ENCODE measurements around the gene PRODH2. TPM values are rescaled to one million over a fixed set of nuclear protein-coding genes. Genes with fewer than 3 reads are reported as not detected.
A peak's percentile ranks its signal among the peaks of the same experiment; 100 is the strongest.

Gene PRODH2
- total RNA-seq, 1 donor from 2014 or later: not detected

- Mint-ChIP-seq H3K27me3 (ENCODE audit: low read depth) (peaks cover 58% of the 10 kb centered on the region), H3K4me1 (peaks cover 51% of the 10 kb centered on the region), H3K27ac (ENCODE audit: unreplicated experiment) (no peak overlapping the region), H3K9me3 (no peaks in the 10 kb centered on the region), H3K36me3 (ENCODE audit: low read depth) (no peaks in the 10 kb centered on the region), H3K4me3 (peak overlapping the region; percentile 85)
- DNase-seq (ENCODE audit: low read depth, low spot score): no peak
- no peak for TF ChIP-seq CTCF (conservative IDR thresholded peaks at IDR 0.05)
These were observed 45.7 kb upstream of the PRODH2 start for GRCh38 chr19:35858311-35858710.

GRCh38 chr19:35856546-35857149, 44.0 kb upstream of the PRODH2 start, which contains the start of gene KIRREL2:
Gene KIRREL2, plus strand, starts transcription at chr19:35856911. Its CDS starts 209 bp downstream, at chr19:35857120.
- peak; percentile 60 for DNase-seq (ENCODE audit: low read depth, low spot score)
- Mint-ChIP-seq H3K4me1 (peaks cover 38% of the 10 kb centered on the region), H3K27me3 (ENCODE audit: low read depth) (peaks cover 73% of the 10 kb centered on the region), H3K4me3 (peak within 1 kb of the TSS; percentile 85), H3K36me3 (ENCODE audit: low read depth) (no peaks in the 10 kb centered on the region), H3K9me3 (no peaks in the 10 kb centered on the region), H3K27ac (ENCODE audit: unreplicated experiment) (peak within 1 kb of the TSS; percentile 50)
- no peak for TF ChIP-seq CTCF (conservative IDR thresholded peaks at IDR 0.05)

GRCh38 chr19:35853038-35853756, 40.6 kb upstream of the PRODH2 start:
- no peak for DNase-seq (ENCODE audit: low read depth, low spot score)
- H3K9me3 Mint-ChIP-seq: no peaks in the 10 kb centered on the region
- H3K4me1 Mint-ChIP-seq: peaks cover 26% of the 10 kb centered on the region
- no peak overlapping the region for H3K27ac Mint-ChIP-seq (ENCODE audit: unreplicated experiment)
- TF ChIP-seq CTCF (conservative IDR thresholded peaks at IDR 0.05): no peak
- no peaks in the 10 kb centered on the region for H3K36me3 Mint-ChIP-seq (ENCODE audit: low read depth)
- peaks cover 66% of the 10 kb centered on the region for H3K27me3 Mint-ChIP-seq (ENCODE audit: low read depth)
- no peak overlapping the region for H3K4me3 Mint-ChIP-seq

GRCh38 chr19:35852029-35852780, 39.6 kb upstream of the PRODH2 start, which contains the start of gene NPHS1:
Gene NPHS1, minus strand, starts transcription at chr19:35852504. Its CDS starts 667 bp downstream, at chr19:35851837.
- Mint-ChIP-seq H3K4me1 (peaks cover 18% of the 10 kb centered on the region), H3K4me3 (no peak within 1 kb of the TSS), H3K9me3 (no peaks in the 10 kb centered on the region), H3K36me3 (ENCODE audit: low read depth) (no peaks in the 10 kb centered on the region), H3K27me3 (ENCODE audit: low read depth) (peaks cover 67% of the 10 kb centered on the region), H3K27ac (ENCODE audit: unreplicated experiment) (no peak within 1 kb of the TSS)
- no peak for TF ChIP-seq CTCF (conservative IDR thresholded peaks at IDR 0.05)
- DNase-seq (ENCODE audit: low read depth, low spot score): no peak

GRCh38 chr19:35851213-35852028, 38.8 kb upstream of the PRODH2 start:
- peak; percentile 42 for TF ChIP-seq CTCF (conservative IDR thresholded peaks at IDR 0.05)
- Mint-ChIP-seq H3K4me1 (peaks cover 16% of the 10 kb centered on the region), H3K9me3 (no peaks in the 10 kb centered on the region), H3K36me3 (ENCODE audit: low read depth) (no peaks in the 10 kb centered on the region), H3K4me3 (no peak overlapping the region), H3K27me3 (ENCODE audit: low read depth) (peaks cover 71% of the 10 kb centered on the region), H3K27ac (ENCODE audit: unreplicated experiment) (no peak overlapping the region)
- DNase-seq (ENCODE audit: low read depth, low spot score): peak; percentile 22

Measured in neural crest cell (in vitro differentiated cells).